HS-5 (cell line): ENCODE results near the gene SON.

Experiments used
- DNase-seq: peaks from one replicate; pipeline ENCODE4 v3.0.0-alpha.2; 2012; ENCODE audit warnings: low read depth

SON gene

DNA sequence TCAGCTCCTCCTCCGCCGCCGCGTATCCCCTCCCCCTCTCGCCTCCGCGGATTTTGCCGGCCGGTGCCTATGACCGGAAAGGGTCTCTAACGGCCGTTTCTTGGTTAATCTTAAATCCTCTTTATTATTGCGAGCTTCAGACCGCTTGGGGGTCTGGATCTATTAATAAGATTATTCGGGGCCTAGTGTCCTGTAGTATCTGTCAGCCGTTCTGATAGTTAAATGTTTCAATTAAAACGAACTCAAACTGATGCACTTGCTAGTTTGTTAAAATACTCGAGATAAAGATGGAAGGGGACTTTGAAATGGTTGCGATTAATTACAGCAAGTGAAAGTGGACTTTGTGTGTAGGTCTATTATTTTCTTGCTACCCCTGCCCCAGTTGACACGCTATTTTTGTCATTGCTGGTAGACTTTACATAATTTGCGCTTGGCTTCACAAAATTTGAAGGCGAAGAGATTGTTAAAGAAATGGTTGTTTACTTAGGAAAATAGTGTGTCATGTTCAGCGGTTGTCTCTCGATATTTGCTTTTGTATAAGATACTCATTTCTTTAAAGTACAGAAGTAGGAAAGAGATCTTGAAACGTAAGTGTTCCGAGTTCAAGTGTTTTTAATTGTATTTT lies 779 bp downstream of the SON start:
- peak; percentile 38 for DNase-seq

- no peak for DNase-seq
These were observed 1.8 kb downstream of the SON start for GRCh38 chr21:33544451-33545195.

DNA sequence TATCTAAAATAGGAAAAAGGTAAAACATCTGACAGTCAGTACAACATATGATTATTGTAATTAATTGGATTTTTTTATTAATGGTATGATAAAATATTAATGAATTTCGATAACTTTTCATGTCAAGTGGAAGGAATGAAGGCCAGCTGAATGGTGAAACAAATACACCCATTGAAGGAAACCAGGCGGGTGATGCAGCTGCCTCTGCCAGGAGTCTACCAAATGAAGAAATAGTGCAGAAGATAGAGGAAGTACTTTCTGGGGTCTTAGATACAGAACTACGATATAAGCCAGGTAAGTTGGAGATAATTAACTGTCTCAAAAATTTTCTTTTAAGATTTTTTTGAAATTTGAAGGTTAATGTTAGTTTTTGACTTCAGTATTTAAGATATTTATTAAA lies 3.2 kb downstream of the SON start:
- no peak for DNase-seq

DNA sequence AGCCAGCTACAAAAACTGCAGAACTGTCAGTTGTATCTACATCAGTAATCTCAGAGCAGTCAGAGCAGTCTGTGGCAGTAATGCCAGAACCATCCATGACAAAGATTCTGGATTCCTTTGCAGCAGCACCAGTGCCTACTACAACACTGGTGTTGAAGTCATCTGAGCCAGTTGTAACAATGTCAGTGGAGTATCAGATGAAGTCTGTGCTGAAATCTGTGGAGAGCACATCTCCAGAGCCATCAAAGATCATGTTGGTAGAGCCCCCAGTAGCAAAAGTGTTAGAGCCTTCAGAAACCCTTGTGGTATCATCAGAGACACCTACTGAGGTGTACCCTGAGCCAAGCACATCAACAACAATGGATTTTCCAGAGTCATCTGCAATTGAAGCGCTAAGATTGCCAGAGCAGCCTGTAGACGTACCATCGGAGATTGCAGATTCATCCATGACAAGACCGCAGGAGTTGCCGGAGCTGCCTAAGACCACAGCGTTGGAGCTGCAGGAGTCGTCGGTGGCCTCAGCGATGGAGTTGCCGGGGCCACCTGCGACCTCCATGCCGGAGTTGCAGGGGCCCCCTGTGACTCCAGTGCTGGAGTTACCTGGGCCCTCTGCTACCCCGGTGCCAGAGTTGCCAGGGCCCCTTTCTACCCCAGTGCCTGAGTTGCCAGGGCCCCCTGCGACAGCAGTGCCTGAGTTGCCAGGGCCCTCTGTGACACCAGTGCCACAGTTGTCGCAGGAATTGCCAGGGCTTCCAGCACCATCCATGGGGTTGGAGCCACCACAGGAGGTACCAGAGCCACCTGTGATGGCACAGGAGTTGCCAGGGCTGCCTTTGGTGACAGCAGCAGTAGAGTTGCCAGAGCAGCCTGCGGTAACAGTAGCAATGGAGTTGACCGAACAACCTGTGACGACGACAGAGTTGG lies 7.3 kb downstream of the SON start:
- no peak for DNase-seq

GRCh38 chr21:33550772-33551660 lies 8.2 kb downstream of the SON start:
- no peak for DNase-seq

DNA sequence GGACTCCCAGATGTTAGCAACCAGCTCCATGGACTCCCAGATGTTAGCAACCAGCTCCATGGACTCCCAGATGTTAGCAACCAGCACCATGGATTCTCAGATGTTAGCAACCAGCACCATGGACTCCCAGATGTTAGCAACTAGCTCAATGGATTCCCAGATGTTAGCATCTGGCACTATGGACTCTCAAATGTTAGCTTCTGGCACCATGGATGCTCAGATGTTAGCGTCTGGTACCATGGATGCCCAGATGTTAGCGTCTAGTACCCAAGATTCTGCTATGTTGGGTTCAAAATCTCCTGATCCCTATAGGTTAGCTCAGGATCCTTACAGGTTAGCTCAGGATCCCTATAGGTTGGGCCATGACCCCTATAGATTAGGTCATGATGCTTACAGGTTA lies 8.8 kb downstream of the SON start:
- DNase-seq, result no peak

DNA sequence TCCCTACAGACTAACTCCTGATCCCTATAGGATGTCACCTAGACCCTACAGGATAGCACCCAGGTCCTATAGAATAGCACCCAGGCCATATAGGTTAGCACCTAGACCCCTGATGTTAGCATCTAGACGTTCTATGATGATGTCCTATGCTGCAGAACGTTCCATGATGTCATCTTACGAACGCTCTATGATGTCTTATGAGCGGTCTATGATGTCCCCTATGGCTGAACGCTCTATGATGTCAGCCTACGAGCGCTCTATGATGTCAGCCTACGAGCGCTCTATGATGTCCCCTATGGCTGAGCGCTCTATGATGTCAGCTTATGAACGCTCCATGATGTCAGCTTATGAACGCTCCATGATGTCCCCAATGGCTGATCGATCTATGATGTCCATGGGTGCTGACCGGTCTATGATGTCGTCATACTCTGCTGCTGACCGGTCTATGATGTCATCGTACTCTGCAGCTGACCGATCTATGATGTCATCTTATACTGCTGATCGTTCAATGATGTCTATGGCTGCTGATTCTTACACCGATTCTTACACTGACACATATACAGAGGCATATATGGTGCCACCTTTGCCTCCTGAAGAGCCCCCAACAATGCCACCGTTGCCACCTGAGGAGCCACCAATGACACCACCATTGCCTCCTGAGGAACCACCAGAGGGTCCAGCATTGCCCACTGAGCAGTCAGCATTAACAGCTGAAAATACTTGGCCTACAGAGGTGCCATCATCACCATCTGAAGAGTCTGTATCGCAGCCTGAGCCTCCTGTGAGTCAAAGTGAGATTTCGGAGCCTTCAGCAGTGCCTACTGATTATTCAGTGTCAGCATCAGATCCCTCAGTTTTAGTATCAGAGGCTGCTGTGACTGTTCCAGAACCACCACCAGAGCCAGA lies 9.5 kb downstream of the SON start:
- DNase-seq, result no peak

- no peak for DNase-seq
These were observed 10.3 kb downstream of the SON start for GRCh38 chr21:33552999-33553598.

DNA sequence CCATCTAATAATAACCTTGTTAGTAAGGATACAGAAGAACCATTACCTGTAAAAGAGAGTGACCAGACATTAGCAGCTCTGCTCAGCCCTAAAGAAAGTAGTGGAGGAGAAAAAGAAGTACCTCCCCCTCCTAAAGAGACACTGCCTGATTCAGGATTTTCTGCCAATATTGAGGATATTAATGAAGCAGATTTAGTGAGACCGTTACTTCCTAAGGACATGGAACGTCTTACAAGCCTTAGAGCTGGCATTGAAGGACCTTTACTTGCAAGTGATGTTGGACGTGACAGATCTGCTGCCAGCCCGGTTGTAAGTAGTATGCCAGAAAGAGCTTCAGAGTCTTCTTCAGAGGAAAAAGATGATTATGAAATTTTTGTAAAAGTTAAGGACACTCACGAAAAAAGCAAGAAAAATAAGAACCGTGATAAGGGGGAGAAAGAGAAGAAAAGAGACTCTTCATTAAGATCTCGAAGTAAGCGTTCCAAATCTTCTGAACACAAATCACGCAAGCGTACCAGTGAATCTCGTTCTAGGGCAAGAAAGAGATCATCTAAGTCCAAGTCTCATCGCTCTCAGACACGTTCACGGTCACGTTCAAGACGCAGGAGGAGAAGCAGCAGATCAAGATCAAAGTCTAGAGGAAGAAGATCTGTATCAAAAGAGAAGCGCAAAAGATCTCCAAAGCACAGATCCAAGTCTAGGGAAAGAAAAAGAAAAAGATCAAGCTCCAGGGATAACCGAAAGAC lies 11.6 kb downstream of the SON start:
- DNase-seq, result no peak

GRCh38 chr21:33554982-33555344 lies 12.1 kb downstream of the SON start:
- no peak for DNase-seq

DNA sequence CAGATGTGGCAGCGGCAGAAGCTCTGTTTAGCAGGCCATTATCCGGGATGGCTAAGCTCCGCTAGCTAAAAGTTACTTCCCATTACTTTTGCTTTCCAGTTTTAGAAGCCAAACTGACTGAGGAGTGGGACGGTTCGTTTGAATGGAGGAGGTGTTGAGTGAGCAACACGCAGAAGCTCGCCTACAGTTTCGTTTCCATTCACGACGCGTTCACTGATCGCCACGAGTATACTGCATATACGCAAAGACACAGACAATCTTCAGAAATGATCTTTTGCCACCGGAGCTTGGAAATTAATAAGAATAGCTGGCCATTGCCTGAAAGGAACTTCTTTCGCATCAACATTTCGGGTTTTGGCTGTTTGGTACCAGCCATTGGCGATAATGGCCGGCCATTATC lies 14.6 kb downstream of the SON start:
- DNase-seq, result no peak

- no peak for DNase-seq
These were observed 16.1 kb downstream of the SON start for GRCh38 chr21:33558777-33559421.

DNA sequence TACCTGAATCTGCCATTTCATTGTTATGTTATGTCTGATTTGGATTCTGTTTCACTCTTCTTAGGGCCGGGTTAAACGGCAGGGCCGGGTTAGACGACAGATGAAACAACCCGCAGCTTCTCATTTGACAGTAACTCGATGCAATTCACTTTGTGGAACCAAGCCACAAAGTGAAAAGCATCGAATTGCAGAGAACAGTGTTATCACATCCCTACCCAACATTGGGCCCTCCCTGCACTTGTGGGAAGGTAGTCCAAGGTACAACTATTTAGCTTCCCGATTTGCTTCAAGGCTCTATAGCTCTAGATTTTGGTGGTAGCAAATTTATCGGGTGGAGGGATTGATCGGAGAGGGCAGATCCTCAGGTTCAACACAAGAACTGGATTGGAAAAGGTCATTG lies 17.0 kb downstream of the SON start:
- no peak for DNase-seq

DNA sequence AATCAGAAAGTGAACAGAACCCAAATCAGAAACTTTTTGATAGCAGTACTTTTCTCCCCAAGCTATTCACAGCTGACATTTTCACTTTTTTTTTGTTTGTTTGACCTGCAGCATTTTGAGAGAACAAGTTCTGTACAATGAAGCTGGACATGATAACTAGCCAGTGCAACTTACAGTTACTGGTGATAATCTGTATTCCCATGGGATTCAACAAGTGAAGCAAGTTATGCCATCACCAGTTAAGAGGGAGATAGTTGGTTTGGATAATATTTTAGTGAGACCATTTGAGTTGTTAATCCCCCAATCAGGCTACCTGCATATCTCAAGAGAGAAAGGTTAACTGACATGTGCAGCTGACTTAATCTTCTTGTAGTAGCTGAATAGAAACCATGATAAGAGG lies 18.1 kb downstream of the SON start:
- DNase-seq, result no peak

- DNase-seq, result no peak
These were observed 18.5 kb downstream of the SON start for GRCh38 chr21:33561373-33561772.

DNA sequence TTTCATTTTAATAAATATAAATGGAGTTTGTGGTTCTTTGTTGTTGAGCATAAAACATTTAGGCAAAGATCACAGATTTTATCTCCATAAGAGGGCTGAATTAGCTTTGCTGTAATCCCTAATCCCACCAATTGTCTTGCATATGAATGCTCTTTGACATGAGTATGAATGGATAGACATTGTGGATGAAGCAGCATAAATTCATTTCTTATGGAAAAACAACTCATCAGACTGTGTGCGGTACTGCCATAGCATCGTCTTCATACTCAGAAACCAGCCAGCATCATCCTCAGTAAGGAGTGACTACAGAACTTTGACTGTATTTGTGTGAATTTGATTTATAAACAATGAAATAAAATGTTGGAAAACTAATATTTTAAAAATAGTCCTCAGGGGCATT lies 19.6 kb downstream of the SON start:
- DNase-seq, result no peak

DNA sequence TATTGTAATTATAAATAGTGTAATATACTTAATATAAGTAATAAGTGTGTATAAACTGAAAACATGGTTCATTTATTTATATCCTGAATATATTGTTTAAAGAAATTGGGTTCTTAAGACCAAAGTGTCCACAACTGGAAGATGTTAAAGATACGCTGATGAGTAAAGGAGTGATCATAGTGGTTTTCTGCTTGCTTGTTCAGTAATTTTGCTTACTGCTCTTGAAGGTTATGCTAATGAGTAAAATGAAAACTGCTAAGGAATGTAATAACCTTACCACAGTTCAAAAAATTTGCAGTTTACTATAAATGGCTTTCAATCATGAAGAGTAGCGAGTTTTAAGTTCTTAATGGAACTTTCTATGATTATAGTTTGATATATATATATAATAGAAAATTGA lies 23.7 kb downstream of the SON start:
- no peak for DNase-seq

DNA sequence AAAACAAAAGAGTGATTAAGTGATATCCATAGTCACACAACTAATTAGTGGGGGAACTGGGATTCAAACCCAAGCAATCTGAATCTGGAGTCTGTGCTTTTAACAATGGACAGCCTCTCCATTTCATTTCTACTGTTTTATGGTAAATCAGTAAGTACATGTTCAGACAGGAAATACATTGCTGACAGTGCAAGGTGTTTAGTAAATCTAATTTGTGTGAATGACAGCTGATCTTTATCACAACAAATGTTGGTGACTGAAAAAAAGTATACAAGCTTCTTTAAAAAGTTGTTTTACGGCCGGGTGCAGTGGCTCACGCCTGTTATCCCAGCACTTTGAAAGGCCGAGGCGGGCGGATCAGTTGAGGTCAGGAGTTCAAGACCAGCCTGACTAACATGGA lies 25.1 kb downstream of the SON start:
- no peak for DNase-seq

GRCh38 chr21:33568448-33568847 lies 25.6 kb downstream of the SON start:
- no peak for DNase-seq
